ENCODE data around the gene ATOX1.

The ATOX1 gene

DNA sequence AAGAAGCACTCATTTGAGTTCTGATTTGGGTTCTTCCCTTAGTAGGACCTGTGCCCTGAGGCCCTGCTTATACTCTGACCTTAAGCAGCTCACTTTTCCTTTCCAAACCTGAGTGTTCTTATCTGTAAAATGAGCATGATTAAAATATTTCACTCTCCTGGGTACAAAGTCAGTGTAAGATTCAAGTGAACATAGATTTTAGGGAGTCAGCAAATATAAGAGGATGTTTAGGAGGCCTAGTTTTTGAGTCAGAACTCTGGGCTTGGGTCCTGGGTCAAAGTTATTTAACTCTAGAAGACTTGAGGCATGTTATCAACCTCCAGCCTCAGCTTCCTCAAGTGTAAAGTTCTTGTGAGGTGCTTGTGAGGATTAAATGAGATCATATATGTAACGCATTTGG is 63.0 kb downstream of the ATOX1 start:
- H3K27me3 ChIP-seq (ENCODE audit: control insufficient read depth, low read length) = no peaks in the 10 kb centered on the region
- no peaks in the 10 kb centered on the region for H3K9me3 ChIP-seq (ENCODE audit: control insufficient read depth, insufficient read depth, low read length)
- peaks cover 8% of the 10 kb centered on the region for H3K4me1 ChIP-seq (ENCODE audit: control insufficient read depth, low read length)
- no peaks in the 10 kb centered on the region for H3K36me3 ChIP-seq (ENCODE audit: control insufficient read depth, low read length)
- no peak overlapping the region for H3K4me3 ChIP-seq (ENCODE audit: low read length)
- no peaks in the 10 kb centered on the region for H4K20me1 ChIP-seq (ENCODE audit: control insufficient read depth, insufficient read depth, low read depth, low read length)
- H3K9me2 ChIP-seq (replicated peaks; ENCODE audit: control insufficient read depth, low read length) = no peaks in the 10 kb centered on the region
- TF ChIP-seq, protein P1, sequence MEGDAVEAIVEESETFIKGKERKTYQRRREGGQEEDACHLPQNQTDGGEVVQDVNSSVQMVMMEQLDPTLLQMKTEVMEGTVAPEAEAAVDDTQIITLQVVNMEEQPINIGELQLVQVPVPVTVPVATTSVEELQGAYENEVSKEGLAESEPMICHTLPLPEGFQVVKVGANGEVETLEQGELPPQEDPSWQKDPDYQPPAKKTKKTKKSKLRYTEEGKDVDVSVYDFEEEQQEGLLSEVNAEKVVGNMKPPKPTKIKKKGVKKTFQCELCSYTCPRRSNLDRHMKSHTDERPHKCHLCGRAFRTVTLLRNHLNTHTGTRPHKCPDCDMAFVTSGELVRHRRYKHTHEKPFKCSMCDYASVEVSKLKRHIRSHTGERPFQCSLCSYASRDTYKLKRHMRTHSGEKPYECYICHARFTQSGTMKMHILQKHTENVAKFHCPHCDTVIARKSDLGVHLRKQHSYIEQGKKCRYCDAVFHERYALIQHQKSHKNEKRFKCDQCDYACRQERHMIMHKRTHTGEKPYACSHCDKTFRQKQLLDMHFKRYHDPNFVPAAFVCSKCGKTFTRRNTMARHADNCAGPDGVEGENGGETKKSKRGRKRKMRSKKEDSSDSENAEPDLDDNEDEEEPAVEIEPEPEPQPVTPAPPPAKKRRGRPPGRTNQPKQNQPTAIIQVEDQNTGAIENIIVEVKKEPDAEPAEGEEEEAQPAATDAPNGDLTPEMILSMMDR (IDR thresholded peaks at IDR 0.05; ENCODE audit: low read depth, low read length, poor library complexity, severe bottlenecking) = no peak
- no peak for TF ChIP-seq EZH2phosphoT487 (IDR thresholded peaks at IDR 0.05; ENCODE audit: borderline replicate concordance, low read length)
- H3F3A ChIP-seq (ENCODE audit: control insufficient read depth, insufficient read depth) = no peaks in the 10 kb centered on the region
- H3K4me2 ChIP-seq (ENCODE audit: low read length) = no peak overlapping the region
- H3K27ac ChIP-seq (ENCODE audit: low read depth, low read length) = no peak overlapping the region
- no peaks in the 10 kb centered on the region for H3K79me2 ChIP-seq (ENCODE audit: control insufficient read depth, low read length)

DNA sequence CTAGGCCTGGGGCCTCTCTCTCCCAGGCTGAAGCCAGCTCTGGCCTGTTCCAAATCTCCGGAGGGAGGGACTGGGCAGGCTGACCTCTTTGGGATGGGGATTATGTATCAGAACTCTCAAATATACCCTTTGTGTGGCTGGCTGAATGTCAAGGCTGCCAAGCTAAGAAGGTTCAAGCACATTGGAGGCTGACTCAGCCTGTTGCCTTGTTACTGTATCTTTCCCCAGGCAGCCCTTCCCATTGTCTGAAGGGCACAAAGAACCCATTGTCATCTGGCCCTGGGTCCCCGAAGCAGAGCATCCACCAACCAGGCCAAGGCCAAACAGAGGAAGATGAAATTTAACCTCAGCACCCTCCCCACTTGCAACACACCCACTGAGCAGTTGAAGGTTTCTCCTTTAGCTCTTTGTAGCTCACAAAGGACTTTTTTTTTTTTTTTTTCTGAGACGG is 64.4 kb downstream of the ATOX1 start:
- H3K4me2 ChIP-seq (ENCODE audit: low read length) = no peak overlapping the region
- no peaks in the 10 kb centered on the region for H3K79me2 ChIP-seq (ENCODE audit: control insufficient read depth, low read length)
- no peaks in the 10 kb centered on the region for H3K9me3 ChIP-seq (ENCODE audit: control insufficient read depth, insufficient read depth, low read length)
- H3F3A ChIP-seq (ENCODE audit: control insufficient read depth, insufficient read depth) = no peaks in the 10 kb centered on the region
- no peak overlapping the region for H3K27ac ChIP-seq (ENCODE audit: low read depth, low read length)
- TF ChIP-seq, protein P1 (IDR thresholded peaks at IDR 0.05; ENCODE audit: low read depth, low read length, poor library complexity, severe bottlenecking) = no peak
- no peak for TF ChIP-seq EZH2phosphoT487 (IDR thresholded peaks at IDR 0.05; ENCODE audit: borderline replicate concordance, low read length)
- no peaks in the 10 kb centered on the region for H3K36me3 ChIP-seq (ENCODE audit: control insufficient read depth, low read length)
- no peaks in the 10 kb centered on the region for H3K27me3 ChIP-seq (ENCODE audit: control insufficient read depth, low read length)
- peaks cover 5% of the 10 kb centered on the region; the same call in 1 of the 2 replicates for H3K4me1 ChIP-seq (ENCODE audit: control insufficient read depth, low read length)
- H3K9me2 ChIP-seq (replicated peaks; ENCODE audit: control insufficient read depth, low read length) = no peaks in the 10 kb centered on the region
- no peak overlapping the region for H3K4me3 ChIP-seq (ENCODE audit: low read length)
- H4K20me1 ChIP-seq (ENCODE audit: control insufficient read depth, insufficient read depth, low read depth, low read length) = no peaks in the 10 kb centered on the region

Data from DOHH2 (cell line).